Activated CD8-positive, alpha-beta memory T cell treated with anti-CD3 and anti-CD28 coated beads for 24 hours (primary cell): ENCODE results near the gene ZYG11B.
"Not testable (repeated sequence)": the region's sequence is repeated elsewhere in the genome, so short reads cannot be mapped to it uniquely, and the experiment has no call there.

ENCODE experiments used
- DNase-seq: peaks from one replicate; pipeline ENCODE4 v3.0.0-alpha.2; 2020

Gene ZYG11B

GRCh38 chr1:52759908-52760307, 33.7 kb downstream of the ZYG11B start:
- no peak for DNase-seq

DNA sequence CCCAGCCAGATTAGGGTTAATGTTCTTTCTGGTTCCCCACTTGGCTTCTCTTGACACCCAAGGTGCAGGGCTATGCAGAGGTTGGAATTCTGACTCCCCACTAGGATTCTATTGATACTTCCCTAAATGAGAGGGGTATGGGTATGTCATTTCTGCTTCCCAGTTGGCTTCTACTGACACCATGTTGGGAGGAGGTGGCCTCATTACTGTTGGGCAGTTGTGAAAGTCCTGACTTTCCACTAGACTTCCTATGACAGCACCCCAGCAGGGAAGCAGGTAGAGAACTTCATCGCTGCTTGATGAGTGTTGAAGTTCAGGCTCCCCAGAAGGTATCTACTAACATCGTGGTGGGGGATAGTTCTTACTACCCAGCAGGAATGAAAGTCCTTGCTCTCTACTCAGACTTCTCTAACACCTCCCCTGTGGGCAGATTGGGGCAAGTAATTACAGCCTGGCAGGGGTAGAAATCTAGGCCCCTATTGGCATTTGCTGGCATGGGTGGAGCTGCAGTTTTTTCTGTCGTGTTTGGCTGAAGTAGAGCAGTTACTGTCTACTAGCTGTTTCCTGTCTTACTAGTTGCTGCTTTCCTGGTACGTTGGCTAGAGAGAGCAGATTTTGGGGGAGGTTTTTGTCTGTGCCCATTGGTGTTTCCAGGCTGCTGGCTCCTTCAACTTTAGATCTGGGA, 41.5 kb downstream of the ZYG11B start:
- DNase-seq: no peak

GRCh38 chr1:52769346-52770033, 43.2 kb downstream of the ZYG11B start:
- no peak for DNase-seq

GRCh38 chr1:52771384-52771783, 45.1 kb downstream of the ZYG11B start:
- DNase-seq: no peak

DNA sequence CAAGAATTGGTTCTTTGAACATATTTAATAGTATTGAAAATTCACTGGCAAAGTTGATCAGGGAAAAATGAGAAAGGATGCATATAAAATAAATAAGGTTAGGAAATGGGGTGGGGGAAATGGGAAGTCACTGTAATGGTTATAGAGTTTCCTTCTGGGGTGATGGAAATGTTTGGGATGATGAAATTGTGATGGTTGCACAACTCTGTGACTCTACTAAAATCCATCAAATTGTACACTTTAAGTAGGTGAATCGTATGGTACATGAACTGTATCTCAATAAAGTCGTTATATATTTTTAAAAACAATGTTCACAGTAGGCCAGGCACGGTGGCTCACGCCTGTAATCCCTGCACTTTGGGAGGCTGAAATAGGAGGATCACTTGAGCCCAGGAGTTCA, 59.9 kb downstream of the ZYG11B start:
- no peak for DNase-seq

DNA sequence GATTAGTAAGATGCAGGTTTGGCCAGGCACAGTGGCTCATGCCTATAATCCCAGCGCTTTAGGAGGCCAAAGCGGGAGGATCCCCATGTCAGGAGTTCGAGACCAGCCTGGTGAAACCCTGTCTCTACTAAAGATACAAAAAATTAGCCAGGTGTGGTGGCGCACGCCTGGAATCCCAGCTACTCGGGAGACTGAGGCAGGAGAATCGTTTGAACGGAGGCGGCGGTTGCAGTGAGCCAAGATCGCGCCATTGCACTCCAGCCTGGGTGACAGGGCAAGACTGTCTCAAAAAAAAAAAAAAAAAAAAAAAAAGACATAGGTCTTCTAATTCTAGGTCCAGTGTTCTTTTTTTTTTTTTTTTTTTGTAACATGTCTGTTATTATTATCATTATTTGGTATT, 64.2 kb downstream of the ZYG11B start:
- not testable (repeated sequence) for DNase-seq

DNA sequence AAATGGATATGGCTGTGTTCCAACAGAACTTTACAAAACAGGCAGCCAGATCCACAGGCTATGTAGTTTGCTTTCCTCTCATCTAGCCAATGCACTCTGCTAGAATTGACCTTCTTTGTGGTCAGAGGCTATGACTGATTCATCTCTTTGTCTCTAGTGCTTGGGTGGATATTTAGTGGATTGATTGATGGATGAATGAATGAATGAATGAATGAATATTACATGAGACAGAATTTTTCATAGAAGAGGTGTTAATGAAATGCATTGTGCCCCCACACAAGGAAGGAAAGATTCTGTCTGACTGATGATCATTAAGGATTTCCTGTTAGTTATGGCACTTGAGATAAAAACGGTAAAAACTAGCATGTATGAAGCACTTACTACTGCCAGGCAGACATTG, 65.8 kb downstream of the ZYG11B start:
- no peak for DNase-seq

- not testable (repeated sequence) for DNase-seq
Measured at GRCh38 chr1:52793717-52794116, 67.5 kb downstream of the ZYG11B start.

- DNase-seq: no peak
Measured at GRCh38 chr1:52795464-52795863, 69.2 kb downstream of the ZYG11B start.

GRCh38 chr1:52798331-52798730, 72.1 kb downstream of the ZYG11B start:
- no peak for DNase-seq

DNA sequence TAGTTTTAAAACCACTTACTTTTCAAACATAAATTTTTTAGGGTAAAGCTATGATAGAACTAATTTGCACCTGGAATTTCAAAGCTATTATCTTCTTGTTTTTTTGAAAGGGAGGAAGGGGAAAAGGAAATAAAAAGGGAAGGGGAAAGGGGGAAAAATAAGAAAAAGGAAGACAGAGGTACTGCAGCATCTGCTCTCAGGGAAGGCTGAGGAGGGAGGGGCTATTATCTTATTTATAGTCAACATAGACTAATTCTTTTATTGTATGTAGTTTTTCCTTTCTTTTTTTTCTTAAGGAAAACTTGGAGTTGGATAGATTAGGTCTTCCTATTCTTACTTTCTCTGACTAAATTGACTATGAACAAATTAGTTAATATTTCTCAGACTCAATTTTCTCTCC, 74.8 kb downstream of the ZYG11B start:
- no peak for DNase-seq

DNA sequence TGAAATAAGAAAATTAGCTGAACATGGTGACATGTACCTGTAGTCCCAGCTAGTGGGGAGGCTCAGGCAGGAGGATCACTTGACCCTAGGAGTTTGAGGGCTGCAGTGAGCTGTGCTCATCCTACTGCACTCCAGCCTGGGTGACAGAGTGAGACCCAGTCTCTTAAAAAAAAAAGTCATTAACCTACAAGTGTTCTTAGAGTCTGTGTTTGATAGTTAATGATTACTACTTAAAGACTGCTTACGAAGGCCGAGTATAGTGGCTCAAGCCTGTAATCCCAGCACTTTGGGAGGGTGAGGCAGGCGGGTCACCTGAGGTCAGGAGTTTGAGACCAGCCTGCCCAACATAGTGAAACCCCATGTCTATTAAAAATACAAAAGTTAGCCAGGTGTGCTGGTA, 77.8 kb downstream of the ZYG11B start:
- DNase-seq: not testable (repeated sequence)

- DNase-seq: no peak
Measured at GRCh38 chr1:52814465-52814864, 88.2 kb downstream of the ZYG11B start.

- not testable (repeated sequence) for DNase-seq
Measured at GRCh38 chr1:52820830-52821229, 94.6 kb downstream of the ZYG11B start.

DNA sequence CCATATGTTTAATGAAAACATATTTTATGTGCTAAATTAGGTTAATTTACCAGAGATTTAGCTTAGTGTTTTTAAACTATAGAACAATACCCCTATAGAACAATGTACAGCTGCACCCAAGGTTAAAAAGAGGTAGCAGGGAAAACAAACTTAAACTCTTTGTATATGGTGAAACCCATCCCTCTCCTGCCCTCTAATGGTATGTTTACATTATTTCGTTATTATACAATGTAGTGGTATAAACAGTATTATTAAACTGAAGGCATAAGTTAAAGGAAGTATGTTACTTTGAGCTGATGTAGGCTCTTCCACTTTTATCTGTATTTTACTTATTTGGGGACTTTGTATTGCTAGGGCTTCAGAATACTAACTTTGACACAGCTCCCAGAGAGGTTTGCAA, 99.6 kb downstream of the ZYG11B start:
- no peak for DNase-seq

DNA sequence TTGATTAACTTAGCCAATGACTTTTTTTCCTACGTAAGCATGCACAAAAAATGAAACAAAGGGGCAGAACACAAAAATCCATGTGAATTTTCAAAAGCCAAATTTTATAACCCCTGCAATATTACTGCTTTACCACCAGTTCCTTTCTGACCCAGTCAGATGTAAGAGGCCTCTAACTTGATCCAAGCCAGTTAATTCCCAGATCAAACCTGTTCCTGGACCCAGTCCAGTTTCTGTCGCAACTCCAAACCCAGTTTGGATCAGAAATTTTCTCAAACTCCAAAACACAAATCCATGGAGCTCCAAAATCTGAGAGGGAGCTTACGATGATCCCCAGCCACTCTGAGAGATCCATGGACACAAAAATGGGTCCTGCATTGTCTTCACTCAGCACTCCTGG, 108.5 kb downstream of the ZYG11B start:
- no peak for DNase-seq

GRCh38 chr1:52836035-52836434, 109.8 kb downstream of the ZYG11B start:
- no peak for DNase-seq

DNA sequence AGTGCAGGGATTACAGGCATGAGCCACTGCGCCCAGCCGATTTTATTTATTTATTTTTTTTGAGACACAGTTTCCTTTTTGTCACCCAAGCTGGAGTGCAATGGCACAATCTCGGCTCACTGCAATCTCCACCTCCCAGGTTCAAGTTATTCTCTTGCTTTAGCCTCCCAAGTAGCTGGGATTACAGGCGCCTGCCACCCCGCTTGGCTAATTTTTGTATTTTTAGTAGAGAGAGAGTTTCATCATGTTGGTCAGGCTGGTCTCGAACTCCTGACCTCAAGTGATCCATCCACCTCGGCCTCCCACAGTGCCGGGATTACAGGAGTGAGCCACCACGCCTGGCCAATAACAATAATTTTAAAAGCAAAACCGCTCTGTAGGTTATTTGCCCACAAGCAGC, 112.9 kb downstream of the ZYG11B start:
- DNase-seq: not testable (repeated sequence)

DNA sequence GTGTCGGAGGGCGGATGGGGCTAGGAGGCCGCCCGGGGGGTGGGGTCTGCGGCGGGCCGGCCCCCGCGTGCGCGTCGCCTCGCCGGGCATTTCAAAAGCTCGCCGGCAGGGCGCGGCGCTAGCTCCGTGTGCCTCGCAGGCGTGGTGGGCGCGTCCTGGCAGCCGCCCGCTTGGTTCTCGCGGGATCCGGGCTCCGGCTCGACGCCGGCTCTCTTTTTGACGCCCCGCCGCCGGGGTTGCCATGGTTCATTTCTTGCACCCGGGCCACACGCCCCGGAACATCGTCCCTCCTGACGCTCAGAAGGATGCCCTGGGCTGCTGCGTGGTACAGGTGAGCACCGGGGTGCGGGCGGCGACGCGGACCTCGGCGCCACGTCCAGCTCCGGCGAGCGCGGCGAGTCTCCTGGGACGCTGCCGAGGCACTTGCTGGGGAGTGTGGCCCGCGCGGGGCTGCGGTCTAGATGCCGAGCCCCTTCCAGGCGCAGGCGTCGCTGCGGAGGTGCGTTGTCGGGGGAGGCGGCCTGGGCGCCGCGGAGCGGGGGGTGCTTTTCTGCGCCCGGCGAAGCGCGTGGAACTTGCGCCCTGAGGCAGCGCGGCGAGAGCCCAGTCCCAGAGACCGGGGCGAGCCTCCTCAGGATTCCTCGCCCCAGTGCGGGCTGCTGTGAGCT, 116.5 kb downstream of the ZYG11B start, which contains the start of gene ZYG11A:
Gene ZYG11A, plus strand, starts transcription at position 118 of the 668 bp plus-strand sequence. Its CDS starts 124 bp downstream, at position 242.
- DNase-seq: peak; percentile 83

DNA sequence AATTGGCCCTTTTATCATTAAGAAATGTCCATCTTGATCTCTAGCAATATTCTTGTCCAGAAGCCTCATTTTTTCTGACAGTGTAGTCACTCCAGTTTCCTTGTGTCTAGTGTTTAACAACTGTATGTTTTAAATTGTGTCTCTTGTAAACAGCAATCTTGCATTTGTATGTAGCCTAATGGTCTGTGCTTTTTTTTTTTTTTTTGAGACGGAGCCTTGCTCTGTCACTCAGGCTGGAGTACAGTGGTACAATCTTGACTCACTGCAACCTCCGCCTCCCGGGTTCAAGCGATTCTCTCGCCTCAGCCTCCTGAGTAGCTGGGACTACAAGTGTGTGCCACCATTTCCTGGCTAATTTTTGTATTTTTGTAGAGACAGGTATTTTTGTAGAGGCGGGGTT, 118.9 kb downstream of the ZYG11B start:
- DNase-seq: not testable (repeated sequence)

GRCh38 chr1:52848423-52848822, 122.2 kb downstream of the ZYG11B start:
- DNase-seq: no peak

- no peak for DNase-seq
Measured at GRCh38 chr1:52850951-52851350, 124.7 kb downstream of the ZYG11B start.

DNA sequence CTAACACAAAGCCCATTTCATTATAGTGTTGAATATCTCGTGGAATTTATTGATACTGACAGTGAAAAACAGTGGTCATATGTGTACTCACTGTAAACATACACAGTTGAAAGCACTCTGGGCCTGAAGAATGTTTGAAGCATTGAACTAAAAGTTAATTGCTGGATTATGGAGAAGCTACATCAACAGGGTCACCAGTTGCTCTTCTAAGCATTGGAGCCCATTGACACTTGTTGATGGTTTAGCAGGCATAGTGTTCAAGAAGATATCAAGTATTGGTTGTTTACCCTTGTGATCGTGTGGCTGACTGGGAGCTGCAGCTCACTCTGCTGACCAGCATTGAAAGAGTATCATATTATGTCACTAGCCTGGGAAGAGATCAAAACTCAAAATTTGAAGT, 126.6 kb downstream of the ZYG11B start:
- no peak for DNase-seq

DNA sequence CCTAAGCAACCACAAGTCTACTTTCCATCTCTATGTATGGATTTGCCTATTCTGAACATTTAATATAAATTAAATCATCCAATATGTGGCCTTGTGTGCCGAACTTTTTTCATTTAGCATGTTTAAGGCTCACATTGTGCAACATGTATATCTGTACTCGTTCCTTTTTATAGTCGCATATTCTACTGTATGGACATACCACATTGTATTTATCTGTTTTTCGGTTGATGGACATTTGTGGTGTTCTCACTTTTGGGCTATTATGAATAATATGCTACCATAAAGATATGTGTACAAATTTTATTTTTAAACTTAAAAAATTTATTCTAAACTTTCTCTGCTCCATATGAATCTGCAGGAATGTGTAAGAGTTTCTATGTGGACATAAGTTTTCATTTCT, 129.3 kb downstream of the ZYG11B start:
- no peak for DNase-seq
